GM10847 (cell line): Measurements from ENCODE around the gene SLC9B2.

Source experiments
- POLR2A ChIP-seq: IDR thresholded peaks from 2 replicates; pipeline ENCODE4 v1.6.1; 2011; ENCODE audit not compliant: insufficient read length; ENCODE audit errors: extremely low read depth

Gene SLC9B2

DNA sequence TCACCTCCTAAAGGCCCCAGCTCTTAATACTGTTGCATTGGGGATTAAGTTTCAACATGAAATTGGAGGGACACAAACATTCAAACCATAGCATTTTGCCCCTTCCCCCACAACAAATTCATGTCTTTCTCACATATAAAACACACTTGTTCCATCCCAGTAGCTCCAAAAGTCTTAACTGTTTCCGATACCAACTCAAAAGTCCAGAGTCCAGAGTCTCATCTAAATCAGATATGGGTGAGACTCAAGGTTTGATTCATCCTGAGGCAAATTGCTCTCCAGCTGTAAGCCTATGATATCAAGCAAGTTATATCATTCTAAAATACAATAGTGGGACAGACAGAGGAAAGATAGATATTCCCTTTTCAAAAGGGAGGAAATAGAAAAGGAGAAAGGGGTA is 65.8 kb downstream of the SLC9B2 start:
- TF ChIP-seq POLR2A, result no peak

DNA sequence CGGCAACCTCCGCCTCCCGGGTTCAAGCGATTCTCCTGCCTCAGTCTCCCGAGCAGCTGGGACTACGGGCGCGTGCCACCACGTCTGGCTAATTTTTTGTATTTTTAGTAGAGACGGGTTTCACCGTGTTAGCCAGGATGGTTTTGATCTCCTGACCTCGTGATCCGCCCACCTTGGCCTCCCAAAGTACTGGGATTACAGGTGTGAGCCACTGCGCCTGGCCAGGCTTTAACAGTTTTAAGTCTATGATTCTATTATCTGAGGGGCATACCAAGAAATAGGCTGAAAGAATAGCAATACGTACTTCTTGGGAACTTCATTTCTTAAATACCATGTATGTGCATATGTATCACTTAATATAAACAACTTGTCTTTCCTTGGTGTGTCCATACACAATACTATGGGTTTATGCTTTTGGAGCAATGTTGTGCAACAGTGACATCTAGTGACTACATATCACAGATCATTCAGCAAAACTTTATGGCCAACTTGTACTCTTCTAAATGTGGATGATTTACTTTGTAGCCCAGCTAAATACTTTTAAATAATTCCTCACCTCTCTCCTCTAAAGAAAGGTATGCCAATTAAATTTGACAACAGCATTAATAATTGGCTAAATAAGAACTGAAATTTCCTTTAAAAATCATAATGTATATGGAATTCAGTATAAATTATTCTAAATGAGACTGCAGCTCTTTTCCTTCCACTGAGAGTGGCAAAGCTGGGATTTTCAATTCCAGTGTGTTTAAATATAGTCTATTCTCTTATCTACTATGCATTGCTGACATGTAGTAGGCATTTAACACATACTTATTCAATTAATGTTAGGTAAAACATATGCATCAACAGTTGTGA is 67.5 kb downstream of the SLC9B2 start:
- no peak for TF ChIP-seq POLR2A

GRCh38 chr4:103002551-103002950 is 74.0 kb downstream of the SLC9B2 start:
- no peak for TF ChIP-seq POLR2A

DNA sequence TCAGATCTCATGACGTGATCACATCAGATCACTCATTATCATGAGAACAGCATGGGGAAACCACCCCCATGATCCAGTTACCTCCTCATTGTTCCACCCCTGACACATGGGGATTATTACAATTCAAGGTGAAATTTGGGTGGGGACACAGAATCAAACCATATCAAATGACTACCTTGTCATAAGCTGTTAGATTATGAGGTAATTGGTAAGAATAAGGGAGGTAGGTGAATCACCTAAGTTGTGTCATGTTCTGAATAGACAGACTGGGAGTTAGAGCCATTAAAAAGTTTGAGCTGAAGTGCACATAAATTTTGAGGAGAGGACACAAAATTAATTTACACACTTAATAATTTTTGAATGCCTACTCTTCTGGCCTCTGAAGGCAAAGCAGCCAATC is 81.8 kb downstream of the SLC9B2 start:
- TF ChIP-seq POLR2A, result no peak

- no peak for TF ChIP-seq POLR2A
Observed at GRCh38 chr4:102988429-102989020, 88.0 kb downstream of the SLC9B2 start.

DNA sequence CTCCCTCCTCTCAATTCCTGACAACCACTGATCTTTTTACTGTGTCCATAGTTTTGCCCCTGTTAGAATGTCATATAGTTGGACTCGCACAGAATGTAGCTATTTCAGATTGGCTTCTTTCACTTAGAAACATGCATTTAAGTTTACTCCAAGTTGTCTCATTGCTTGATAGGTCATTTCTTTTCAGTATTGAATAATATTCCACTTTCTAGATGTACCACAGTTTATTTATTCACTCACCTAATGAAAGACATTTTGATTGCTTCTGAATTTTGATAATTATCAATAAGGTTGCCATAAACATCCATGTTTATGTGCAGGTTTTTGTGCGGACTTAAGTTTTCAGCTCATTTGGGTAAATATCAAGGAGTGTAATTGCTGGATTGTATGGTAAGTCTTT is 95.6 kb downstream of the SLC9B2 start:
- no peak for TF ChIP-seq POLR2A
